Right ventricle myocardium inferior (tissue), 1 donor: ENCODE results near the gene DNM3. TPM values are rescaled to one million over a fixed set of nuclear protein-coding genes. Genes with fewer than 3 reads are reported as not detected.
"Not testable (repeated sequence)": the region's sequence is repeated elsewhere in the genome, so short reads cannot be mapped to it uniquely, and the experiment has no call there.

Experiments
- ATAC-seq: fragments of 200-7000 bp; cut with Tn5 transposase; one replicate; pipeline ENCODE4 v1.9.1; 2020; ENCODE audit warnings: mild to moderate bottlenecking, moderate library complexity
- DNase-seq: peaks from one replicate; pipeline ENCODE4 v3.0.0; 2021; ENCODE audit errors: missing footprints
- intact Hi-C: fragments of 100-400 bp; cut with DNase I; formaldehyde crosslinking; loops from one replicate; pipeline ENCODE4 v1.11.0; 2022
- total RNA-seq: library from RNA; stranded (reverse); fragmentation: NEBNext Ultra II Directional; extraction: Animal tissue kit (Norgen Biotek cat#: 25700); gene quantifications from one replicate; pipeline ENCODE4 v1.2.1, GENCODE V29; 2021
- donor health status: DM: no; HTN: yes; CAD: no; lungs with severe emphysema.

Gene DNM3
- total RNA-seq, 1 donor from 2014 or later: 1.8 TPM

- intact Hi-C loops: no loop called here
- DNase-seq (no peak), ATAC-seq (no peak)
These were observed 519.7 kb downstream of the DNM3 start for GRCh38 chr1:172360985-172361384.

GRCh38 chr1:172363852-172364251 is 522.6 kb downstream of the DNM3 start:
- DNase-seq (no peak), ATAC-seq (no peak)
- intact Hi-C loops: no loop called here

GRCh38 chr1:172371646-172372045 is 530.3 kb downstream of the DNM3 start:
- ATAC-seq, intact Hi-C loops, DNase-seq: not testable (repeated sequence)

GRCh38 chr1:172373864-172374263 is 532.6 kb downstream of the DNM3 start:
- intact Hi-C loops: no loop called here
- ATAC-seq (no peak), DNase-seq (no peak)

GRCh38 chr1:172375211-172375631 is 533.9 kb downstream of the DNM3 start:
- DNase-seq: no peak
- no peak for ATAC-seq
- intact Hi-C loops: no loop called here

- no peak for DNase-seq
- intact Hi-C loops: no loop called here
- no peak for ATAC-seq
These were observed 535.1 kb downstream of the DNM3 start for GRCh38 chr1:172376431-172376830.

- DNase-seq (no peak), ATAC-seq (no peak)
- intact Hi-C loops: no loop called here
These were observed 536.3 kb downstream of the DNM3 start for GRCh38 chr1:172377565-172377964.

- ATAC-seq: no peak
- intact Hi-C loops: no loop called here
These were observed 536.9 kb downstream of the DNM3 start for GRCh38 chr1:172378109-172378760.

GRCh38 chr1:172380441-172381244 is 539.3 kb downstream of the DNM3 start:
- DNase-seq (no peak), ATAC-seq (no peak)
- intact Hi-C loops: no loop called here

More at GRCh38 chr1:172378109-172378760, 536.9 kb downstream of the DNM3 start:
- no peak for DNase-seq

- ATAC-seq (no peak), DNase-seq (no peak)
- intact Hi-C loops: no loop called here
These were observed 540.6 kb downstream of the DNM3 start for GRCh38 chr1:172381946-172382345.

- ATAC-seq (no peak), DNase-seq (no peak)
- intact Hi-C loops: no loop called here
These were observed 541.1 kb downstream of the DNM3 start for GRCh38 chr1:172382406-172382805.

- intact Hi-C loops: no loop called here
- ATAC-seq (no peak), DNase-seq (no peak)
These were observed 541.7 kb downstream of the DNM3 start for GRCh38 chr1:172382990-172383389.

- intact Hi-C loops: no loop called here
- ATAC-seq: no peak
- DNase-seq: no peak
These were observed 542.2 kb downstream of the DNM3 start for GRCh38 chr1:172383536-172383935.

- no peak for DNase-seq
- intact Hi-C loops: no loop called here
These were observed 543.4 kb downstream of the DNM3 start for GRCh38 chr1:172384656-172385055.

GRCh38 chr1:172386046-172386445 is 544.7 kb downstream of the DNM3 start:
- no peak for DNase-seq
- no peak for ATAC-seq
- intact Hi-C loops: no loop called here

More at GRCh38 chr1:172384656-172385055, 543.4 kb downstream of the DNM3 start:
- ATAC-seq: no peak

- intact Hi-C loops: no loop called here
- DNase-seq: peak; percentile 43
- no peak for ATAC-seq
These were observed 547.2 kb downstream of the DNM3 start for GRCh38 chr1:172388490-172388889.

- intact Hi-C loops: loop anchor here (10.0 kb wide), 2 partner anchors 65 to 95 kb away; no protein-coding TSS in a partner anchor
- ATAC-seq: peak; percentile 60
- no peak for DNase-seq
These were observed 549.0 kb downstream of the DNM3 start for GRCh38 chr1:172390301-172390682.

- intact Hi-C loops: loop anchor here (10.0 kb wide), 2 partner anchors 66 to 96 kb away; no protein-coding TSS in a partner anchor
- peak; percentile 56 for DNase-seq
- peak; percentile 26 for ATAC-seq
These were observed 549.6 kb downstream of the DNM3 start for GRCh38 chr1:172390683-172391551.

GRCh38 chr1:172391976-172392375 is 550.7 kb downstream of the DNM3 start:
- ATAC-seq: no peak
- intact Hi-C loops: loop anchor here (10.0 kb wide), 2 partner anchors 67 to 97 kb away; no protein-coding TSS in a partner anchor
- DNase-seq: no peak
